HepG2 (cell line): ENCODE results near the gene ZRANB2. TPM values are rescaled to one million over a fixed set of nuclear protein-coding genes. Genes with fewer than 3 reads are reported as not detected.

Experiments
- ATAC-seq: fragments of 200-7000 bp; cut with Tn5 transposase; 3 replicates; pipeline ENCODE4 v1.9.1; 2020; ENCODE audit warnings: mild to moderate bottlenecking, moderate library complexity
- BruUV-seq: library from RNA; stranded (reverse); fragments of 400-500 nt; replicated peaks from 2 replicates; lab custom pipeline; 2021; lab: Mats Ljungman, UMichigan
- CTCF ChIA-PET: fragments of 300-600 bp; formaldehyde crosslinking; extraction: SDS; loops from one replicate; lab custom pipeline; 2021; ENCODE audit warnings: low total read pairs, inconsistent platforms, low intra/inter-chr PET ratio; lab: Yijun Ruan, JAX
- POLR2A ChIA-PET: fragments of 350-600 bp; sonication (Branson Sonifier 250); formaldehyde crosslinking; loops from one replicate; lab custom pipeline; 2020; ENCODE audit warnings: antibody characterized with exemption, inconsistent platforms; lab: Yijun Ruan, JAX
- DNase-seq: peaks from one replicate; pipeline ENCODE4 v3.0.0-alpha.2; 2015; ENCODE audit warnings: low spot score
- FAIRE-seq: peaks from 3 replicates; lab custom pipeline; 2011; peaks lifted over from hg19 to GRCh38; lab: Jason Lieb, UNC
- H2AFZ ChIP-seq: one replicate; pipeline ENCODE4 v1.6.1; 2011; ENCODE audit warnings: low read length, inconsistent platforms
- H3K27ac ChIP-seq: fragments of 300-600 bp; 3 replicates; pipeline ENCODE4 v1.8.0; 2011; ENCODE audit warnings: mixed run types, mild to moderate bottlenecking, mixed read lengths, low read length, inconsistent platforms; ENCODE audit not compliant: insufficient read depth; ENCODE audit errors: extremely low read length
- H3K27me3 ChIP-seq, 2 experiments: fragments of 200-600 bp in 1 of 2; 2 replicates in 1 of 2; 3 replicates in 1 of 2; pipeline versions ENCODE4 v1.6.0 to v1.8.0; 2011; ENCODE audit warnings: low read length in 2 of 2, mild to moderate bottlenecking in 2 of 2, moderate library complexity in 2 of 2, inconsistent platforms in 1 of 2; ENCODE audit not compliant: insufficient read depth in 2 of 2, control insufficient read depth in 1 of 2
- H3K36me3 ChIP-seq, 2 experiments: fragments of 200-600 bp in 1 of 2; replicated peaks in 1 of 2; 2 replicates in 1 of 2; 3 replicates in 1 of 2; pipeline versions ENCODE4 v1.5.1 to v1.8.0; 2011; ENCODE audit warnings: low read length in 2 of 2, inconsistent platforms in 1 of 2; ENCODE audit not compliant: insufficient read depth in 2 of 2, control insufficient read depth in 1 of 2
- H3K4me1 ChIP-seq: 2 replicates; pipeline ENCODE4 v1.5.1; 2012; ENCODE audit warnings: low read length, inconsistent platforms; ENCODE audit not compliant: insufficient read depth
- H3K4me2 ChIP-seq: 2 replicates; pipeline ENCODE4 v1.6.0; 2011; ENCODE audit warnings: low read depth, low read length, inconsistent platforms
- H3K4me3 ChIP-seq, 3 experiments: fragments of 200-600 bp in 1 of 3; sonication (generic), shearing (Covaris generic) in 1 of 3; replicated peaks in 1 of 3; 2 replicates each; pipeline ENCODE4 v1.5.1; 2011 to 2016; ENCODE audit warnings: low read length in 3 of 3, inconsistent platforms in 2 of 3, low read depth in 2 of 3, mild to moderate bottlenecking in 2 of 3, control low read depth in 1 of 3, mixed read lengths in 1 of 3; ENCODE audit not compliant: insufficient read depth in 1 of 3
- H3K79me2 ChIP-seq: one replicate; pipeline ENCODE4 v1.6.1; 2011; ENCODE audit warnings: low read length, inconsistent platforms; ENCODE audit not compliant: insufficient read depth
- H3K9ac ChIP-seq: 2 replicates; pipeline ENCODE4 v1.6.0; 2011; ENCODE audit warnings: mild to moderate bottlenecking, low read depth, low read length, inconsistent platforms; ENCODE audit not compliant: insufficient read depth
- H3K9me3 ChIP-seq: 2 replicates; pipeline ENCODE4 v1.5.1; 2012; ENCODE audit warnings: mild to moderate bottlenecking, low read length
- H4K20me1 ChIP-seq: 2 replicates; pipeline ENCODE4 v1.6.0; 2011; ENCODE audit warnings: inconsistent platforms, mild to moderate bottlenecking, low read length, moderate library complexity; ENCODE audit not compliant: insufficient read depth
- CCDC6 ChIP-seq: sonication (generic); formaldehyde crosslinking; IDR thresholded peaks from 2 replicates; pipeline ENCODE4 v1.8.1; 2022; ENCODE audit warnings: mild to moderate bottlenecking, missing genetic modification reagents, moderate library complexity
- EHMT2 ChIP-seq: fragments of 200-600 bp; sonication (generic); IDR thresholded peaks from 2 replicates; pipeline ENCODE4 v1.7.0; 2017; ENCODE audit warnings: antibody characterized with exemption, low read depth, low read length, borderline replicate concordance
- HNRNPUL1 ChIP-seq: fragments of 200-400 bp; formaldehyde crosslinking; IDR thresholded peaks from 2 replicates; pipeline ENCODE4 v1.6.1; 2017; ENCODE audit warnings: low read depth, mild to moderate bottlenecking, low read length, moderate library complexity
- IKZF1 ChIP-seq: fragments of 450-650 bp; IDR thresholded peaks from 2 replicates; pipeline ENCODE4 v1.7.1; 2016
- MAFF ChIP-seq: IDR thresholded peaks from 2 replicates; pipeline ENCODE4 v1.6.1; 2011; ENCODE audit warnings: low read depth, low read length, improper control_type of control experiment
- PAXIP1 ChIP-seq: sonication (generic); formaldehyde crosslinking; conservative IDR thresholded peaks from 2 replicates; pipeline ENCODE4 v1.4.0; 2020; ENCODE audit warnings: mild to moderate bottlenecking, missing genetic modification reagents, moderate library complexity
- SNRNP70 ChIP-seq: fragments of 200-400 bp; formaldehyde crosslinking; IDR thresholded peaks from 2 replicates; pipeline ENCODE4 v1.6.1; 2017; ENCODE audit warnings: mild to moderate bottlenecking, low read depth, low read length, moderate library complexity
- ZC3H13 ChIP-seq: sonication (generic); formaldehyde crosslinking; IDR thresholded peaks from 2 replicates; pipeline ENCODE4 v1.8.1; 2023; ENCODE audit warnings: mild to moderate bottlenecking, missing genetic modification reagents, moderate library complexity
- ZFP36 ChIP-seq: fragments of 150-350 bp; IDR thresholded peaks from 2 replicates; pipeline ENCODE4 v1.6.1; 2018; ENCODE audit warnings: borderline replicate concordance, low read length, low read depth; ENCODE audit not compliant: partially characterized antibody
- ZNF660 ChIP-seq: sonication (generic); formaldehyde crosslinking; IDR thresholded peaks from 2 replicates; pipeline ENCODE4 v1.5.1; 2020; ENCODE audit warnings: mild to moderate bottlenecking, low read depth, missing genetic modification reagents, borderline replicate concordance
- ZNF777 ChIP-seq: sonication (generic); formaldehyde crosslinking; IDR thresholded peaks from 2 replicates; pipeline ENCODE4 v1.4.0; 2020; ENCODE audit warnings: missing genetic modification reagents
- WGBS: methylation state at CpG from one replicate; pipeline ENCODE4 v1.1.6; 2017; ENCODE audit warnings: low lambda C conversion rate; 5-methylcytosine and 5-hydroxymethylcytosine counted together
- in situ Hi-C: cut with HindIII; loops from 2 replicates; pipeline ENCODE4 v1.10.0; 2017; ENCODE audit warnings: low pct_unique_long_range_greater_than_20kb; ENCODE audit not compliant: extremely low pct_ligation_motif_present
- intact Hi-C: fragments of 100-400 bp; cut with micrococcal nuclease; formaldehyde crosslinking; loops from one replicate; pipeline ENCODE4 v1.10.0; 2022; ENCODE audit not compliant: unreplicated experiment
- polyA plus RNA-seq, 8 experiments: library from polyadenylated mRNA; depleted of rRNA in 3 of 8; stranded (reverse) in 7 of 8; unstranded in 1 of 8; fragments of >200 nt; fragmentation: Illumina TruSeq in 4 of 8; extraction: Trizol in 4 of 8; gene quantifications; 2 replicates each; pipeline versions ENCODE4 v1.2.1 to v1.2.3, GENCODE V29; 2011 to 2016; ENCODE audit warnings: low read depth in 4 of 8, missing spikeins in 1 of 8, mixed read lengths in 1 of 8; ENCODE audit not compliant: insufficient read depth in 1 of 8
- total RNA-seq, 5 experiments: library from RNA; depleted of rRNA; stranded (reverse); fragments of >200 nt; fragmentation: Illumina TruSeq; extraction: Trizol; gene quantifications; 2 replicates each; pipeline ENCODE4 v1.2.3, GENCODE V29; 2016; ENCODE audit warnings: low read depth in 1 of 5

Gene ZRANB2
- total and polyA plus RNA-seq, 2 of the 13 experiments (the other 11 are each of a cell fraction or from before 2014, with no cell fraction given): 43.0 to 45.4 TPM

GRCh38 chr1:71104417-71104816 lies 23.6 kb upstream of the ZRANB2 start:
- 39% methylated on average over 4 of the region's 4 CpGs for WGBS
- H2AFZ ChIP-seq: no peak overlapping the region
- no peak for DNase-seq
- no peak for FAIRE-seq
- intact Hi-C loops: no loop called here
- H3K4me3 ChIP-seq: no peak overlapping the region
- H3K27ac ChIP-seq: no peak overlapping the region
- H3K79me2 ChIP-seq: no peaks in the 10 kb centered on the region
- no peak for ATAC-seq
- H3K9me3 ChIP-seq: 0 out of 2 replicates have a peak, but pooled peaks cover 4% of the 10 kb centered on the region
- BruUV-seq: no TSS peak
- ChIA-PET CTCF (no interaction called here), POLR2A (no interaction called here)
- no peaks in the 10 kb centered on the region for H3K4me1 ChIP-seq
- no peak overlapping the region for H3K9ac ChIP-seq
- in situ Hi-C loops: no loop called here
- no peak overlapping the region for H3K4me2 ChIP-seq
- no peaks in the 10 kb centered on the region for H4K20me1 ChIP-seq
- TF ChIP-seq ZC3H13 (no peak), MAFF (no peak), ZNF777 (no peak), ZNF660 (CRISPR knock-in tag) (no peak), SNRNP70 (no peak), HNRNPUL1 (no peak), EHMT2 (no peak), PAXIP1 (CRISPR knock-in tag) (no peak), IKZF1 (no peak), ZFP36 (no peak), CCDC6 (no peak)
- H3K27me3 ChIP-seq: no peaks in the 10 kb centered on the region
- no peaks in the 10 kb centered on the region for H3K36me3 ChIP-seq
